DOHH2 (cell line): Measurements from ENCODE around the gene CTDSPL.

Source experiments
- EZH2phosphoT487 ChIP-seq: fragments of 200-600 bp; sonication (generic); IDR thresholded peaks from 2 replicates; pipeline ENCODE4 v1.6.1; 2017; ENCODE audit warnings: borderline replicate concordance, mild to moderate bottlenecking, antibody characterized with exemption, low read length, moderate library complexity, mixed read lengths
- TF ChIP-seq, protein P1 (sequence below): fragments of 200-600 bp; sonication (generic); IDR thresholded peaks from one replicate; pipeline ENCODE4 v1.5.1; 2014; ENCODE audit warnings: antibody characterized with exemption, mild to moderate bottlenecking, low read depth, low read length; ENCODE audit not compliant: poor library complexity, severe bottlenecking

DNA sequence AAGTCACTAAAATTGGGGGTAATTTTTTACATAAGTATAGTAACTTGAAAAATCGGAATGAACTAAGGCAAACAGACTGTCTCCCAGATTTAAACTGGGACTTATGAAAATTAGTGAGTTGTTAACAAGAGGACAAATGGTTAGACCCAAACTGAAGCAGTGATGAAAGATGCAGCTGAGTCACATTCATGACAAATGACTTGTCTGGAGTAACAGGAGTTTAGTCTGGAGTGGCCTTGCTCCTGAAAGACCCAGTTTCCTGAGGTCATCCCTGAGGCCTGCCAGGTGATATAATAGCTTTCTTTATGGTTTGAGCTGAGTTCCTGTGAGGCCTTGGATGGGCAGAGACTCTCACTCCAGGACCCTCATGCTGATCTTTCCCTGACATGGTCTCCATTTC is 9.6 kb upstream of the CTDSPL start:
- TF ChIP-seq, protein P1, sequence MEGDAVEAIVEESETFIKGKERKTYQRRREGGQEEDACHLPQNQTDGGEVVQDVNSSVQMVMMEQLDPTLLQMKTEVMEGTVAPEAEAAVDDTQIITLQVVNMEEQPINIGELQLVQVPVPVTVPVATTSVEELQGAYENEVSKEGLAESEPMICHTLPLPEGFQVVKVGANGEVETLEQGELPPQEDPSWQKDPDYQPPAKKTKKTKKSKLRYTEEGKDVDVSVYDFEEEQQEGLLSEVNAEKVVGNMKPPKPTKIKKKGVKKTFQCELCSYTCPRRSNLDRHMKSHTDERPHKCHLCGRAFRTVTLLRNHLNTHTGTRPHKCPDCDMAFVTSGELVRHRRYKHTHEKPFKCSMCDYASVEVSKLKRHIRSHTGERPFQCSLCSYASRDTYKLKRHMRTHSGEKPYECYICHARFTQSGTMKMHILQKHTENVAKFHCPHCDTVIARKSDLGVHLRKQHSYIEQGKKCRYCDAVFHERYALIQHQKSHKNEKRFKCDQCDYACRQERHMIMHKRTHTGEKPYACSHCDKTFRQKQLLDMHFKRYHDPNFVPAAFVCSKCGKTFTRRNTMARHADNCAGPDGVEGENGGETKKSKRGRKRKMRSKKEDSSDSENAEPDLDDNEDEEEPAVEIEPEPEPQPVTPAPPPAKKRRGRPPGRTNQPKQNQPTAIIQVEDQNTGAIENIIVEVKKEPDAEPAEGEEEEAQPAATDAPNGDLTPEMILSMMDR, result no peak
- TF ChIP-seq EZH2phosphoT487, result no peak
